ENCODE results near the gene PSMB7.

DNA sequence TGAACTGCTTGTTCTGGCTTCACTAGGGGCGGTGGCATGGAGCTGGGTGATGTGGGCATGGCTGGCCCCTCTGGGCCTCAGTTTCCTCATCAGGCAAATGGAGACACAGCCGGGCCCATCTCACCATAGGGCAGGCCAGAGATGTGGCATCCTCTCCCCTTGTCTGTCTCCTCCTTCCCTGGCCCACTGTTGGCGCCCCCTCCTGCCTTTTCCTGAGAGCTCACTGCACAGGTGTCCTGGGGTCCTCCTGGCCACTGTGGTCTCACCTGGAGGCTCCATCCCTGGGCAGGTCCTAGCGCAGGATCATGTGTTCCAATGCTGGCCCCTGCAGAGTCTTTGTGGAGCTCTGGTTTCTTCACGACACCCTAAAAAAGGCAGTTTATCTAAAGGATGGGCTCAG is 104.0 kb downstream of the PSMB7 start:
- TF ChIP-seq, protein P1, sequence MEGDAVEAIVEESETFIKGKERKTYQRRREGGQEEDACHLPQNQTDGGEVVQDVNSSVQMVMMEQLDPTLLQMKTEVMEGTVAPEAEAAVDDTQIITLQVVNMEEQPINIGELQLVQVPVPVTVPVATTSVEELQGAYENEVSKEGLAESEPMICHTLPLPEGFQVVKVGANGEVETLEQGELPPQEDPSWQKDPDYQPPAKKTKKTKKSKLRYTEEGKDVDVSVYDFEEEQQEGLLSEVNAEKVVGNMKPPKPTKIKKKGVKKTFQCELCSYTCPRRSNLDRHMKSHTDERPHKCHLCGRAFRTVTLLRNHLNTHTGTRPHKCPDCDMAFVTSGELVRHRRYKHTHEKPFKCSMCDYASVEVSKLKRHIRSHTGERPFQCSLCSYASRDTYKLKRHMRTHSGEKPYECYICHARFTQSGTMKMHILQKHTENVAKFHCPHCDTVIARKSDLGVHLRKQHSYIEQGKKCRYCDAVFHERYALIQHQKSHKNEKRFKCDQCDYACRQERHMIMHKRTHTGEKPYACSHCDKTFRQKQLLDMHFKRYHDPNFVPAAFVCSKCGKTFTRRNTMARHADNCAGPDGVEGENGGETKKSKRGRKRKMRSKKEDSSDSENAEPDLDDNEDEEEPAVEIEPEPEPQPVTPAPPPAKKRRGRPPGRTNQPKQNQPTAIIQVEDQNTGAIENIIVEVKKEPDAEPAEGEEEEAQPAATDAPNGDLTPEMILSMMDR (conservative IDR thresholded peaks at IDR 0.05 in 1 of 2, IDR thresholded peaks at IDR 0.05 in 1 of 2; ENCODE audit: extremely low read depth in 1 of 2, insufficient read depth in 1 of 2, low read depth in 1 of 2, low read length in 2 of 2) = no peak
- no peak for TF ChIP-seq EZH2 (IDR thresholded peaks at IDR 0.05; ENCODE audit: borderline replicate concordance, low read length)

Measured in mammary epithelial cell (primary cell).